ENCODE measurements around the gene RAB20. TPM values are rescaled to one million over a fixed set of nuclear protein-coding genes. Genes with fewer than 3 reads are reported as not detected.

RAB20 gene
- total and polyA plus RNA-seq, 4 donors = 9.8 to 36.9 (median 25.2) TPM

DNA sequence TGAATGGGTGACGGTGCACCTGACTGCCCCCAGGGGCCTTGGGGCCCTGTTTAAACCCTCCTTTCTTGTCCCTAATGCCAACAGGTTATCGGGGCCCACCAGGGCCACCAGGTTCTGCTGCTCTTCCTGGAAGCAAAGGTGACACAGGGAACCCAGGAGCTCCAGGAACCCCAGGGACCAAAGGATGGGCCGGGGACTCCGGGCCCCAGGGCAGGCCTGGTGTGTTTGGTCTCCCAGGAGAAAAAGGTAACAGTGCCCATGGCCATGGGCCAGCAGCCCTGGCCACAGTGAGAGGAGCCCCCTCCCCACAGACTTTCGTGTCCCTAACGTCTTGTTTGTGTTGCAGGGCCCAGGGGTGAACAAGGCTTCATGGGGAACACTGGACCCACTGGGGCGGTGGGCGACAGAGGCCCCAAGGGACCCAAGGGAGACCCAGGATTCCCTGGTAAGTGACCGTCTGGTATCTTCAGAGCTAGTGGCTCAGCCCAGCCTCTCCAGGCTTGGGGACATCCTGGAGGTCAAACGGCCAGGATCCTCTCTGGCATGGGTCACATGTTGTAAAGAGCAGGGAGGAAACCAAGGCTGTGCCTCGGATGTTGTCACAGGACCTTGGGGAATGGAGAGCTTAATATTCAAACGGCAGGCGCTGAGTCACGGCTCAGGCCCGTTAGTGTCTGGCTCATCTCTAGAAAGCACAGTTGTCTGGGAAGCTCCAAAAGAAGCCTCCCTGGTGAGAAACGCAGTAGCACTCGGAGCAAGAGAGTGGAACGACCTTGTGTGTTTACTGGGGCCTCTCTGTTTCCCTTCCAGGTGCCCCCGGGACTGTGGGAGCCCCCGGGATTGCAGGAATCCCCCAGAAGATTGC, 58.3 kb downstream of the RAB20 start (continued):
- TF ChIP-seq, protein P1, sequence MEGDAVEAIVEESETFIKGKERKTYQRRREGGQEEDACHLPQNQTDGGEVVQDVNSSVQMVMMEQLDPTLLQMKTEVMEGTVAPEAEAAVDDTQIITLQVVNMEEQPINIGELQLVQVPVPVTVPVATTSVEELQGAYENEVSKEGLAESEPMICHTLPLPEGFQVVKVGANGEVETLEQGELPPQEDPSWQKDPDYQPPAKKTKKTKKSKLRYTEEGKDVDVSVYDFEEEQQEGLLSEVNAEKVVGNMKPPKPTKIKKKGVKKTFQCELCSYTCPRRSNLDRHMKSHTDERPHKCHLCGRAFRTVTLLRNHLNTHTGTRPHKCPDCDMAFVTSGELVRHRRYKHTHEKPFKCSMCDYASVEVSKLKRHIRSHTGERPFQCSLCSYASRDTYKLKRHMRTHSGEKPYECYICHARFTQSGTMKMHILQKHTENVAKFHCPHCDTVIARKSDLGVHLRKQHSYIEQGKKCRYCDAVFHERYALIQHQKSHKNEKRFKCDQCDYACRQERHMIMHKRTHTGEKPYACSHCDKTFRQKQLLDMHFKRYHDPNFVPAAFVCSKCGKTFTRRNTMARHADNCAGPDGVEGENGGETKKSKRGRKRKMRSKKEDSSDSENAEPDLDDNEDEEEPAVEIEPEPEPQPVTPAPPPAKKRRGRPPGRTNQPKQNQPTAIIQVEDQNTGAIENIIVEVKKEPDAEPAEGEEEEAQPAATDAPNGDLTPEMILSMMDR (IDR thresholded peaks at IDR 0.05; ENCODE audit: low read depth, low read length, missing input control) = no peak
- no peak for TF ChIP-seq TAF1 (conservative IDR thresholded peaks at IDR 0.05)
- TF ChIP-seq HNF4G (IDR thresholded peaks at IDR 0.05) = no peak
- no peak for TF ChIP-seq SP1 (IDR thresholded peaks at IDR 0.05)
- TF ChIP-seq GABPA (IDR thresholded peaks at IDR 0.05 in 1 of 2, conservative IDR thresholded peaks at IDR 0.05 in 1 of 2) = no peak
- TF ChIP-seq FOXA1 (IDR thresholded peaks at IDR 0.05) = no peak

DNA sequence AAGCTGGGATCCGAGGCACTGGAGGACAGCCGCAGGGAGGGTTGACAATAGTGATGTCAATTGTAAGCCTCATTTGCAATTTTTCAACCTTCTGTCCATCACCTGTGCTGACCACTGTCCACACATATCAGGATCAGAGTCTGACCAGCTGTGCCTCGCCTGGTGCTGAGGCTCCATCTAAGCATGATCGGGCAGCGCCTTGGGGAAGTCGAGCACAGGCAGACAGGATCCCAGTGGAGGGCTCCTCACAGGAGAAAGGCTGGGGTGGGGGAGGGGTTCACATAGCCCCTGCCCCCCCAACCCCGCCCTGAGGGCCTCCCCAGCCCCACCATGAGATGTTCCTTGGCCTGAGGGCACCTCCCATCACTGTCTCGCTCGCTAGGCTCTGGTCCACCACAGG, 60.3 kb downstream of the RAB20 start:
- Histone ChIP-seq H3K4me3 (ENCODE audit: low read depth in 1 of 3, low read length in 3 of 3) (no peak overlapping the region), H3K27ac (ENCODE audit: low read depth in 1 of 2, low read length in 2 of 2) (no peak overlapping the region), H3K36me3 (ENCODE audit: control insufficient read depth in 4 of 4, insufficient read depth in 3 of 4, low read depth in 1 of 4, low read length in 3 of 4) (no peaks in the 10 kb centered on the region), H3K27me3 (ENCODE audit: control insufficient read depth in 4 of 4, insufficient read depth in 4 of 4, low read length in 3 of 4) (no peaks in the 10 kb centered on the region), H3K9ac (ENCODE audit: low read depth in 1 of 2, low read length in 2 of 2) (no peak overlapping the region), H3K9me3 (ENCODE audit: control insufficient read depth in 4 of 4, low read length in 3 of 4) (peaks cover 0 to 3% (median 0%) of the 10 kb centered on the region in 4 donors), H3K4me1 (ENCODE audit: control insufficient read depth in 4 of 4, insufficient read depth in 4 of 4, low read length in 3 of 4) (peaks cover 3 to 12% (median 5%) of the 10 kb centered on the region in 4 donors)
- DNase-seq (ENCODE audit: low spot score) = no peak
- 90% methylated on average over 9 of the region's 9 CpGs for WGBS
- no peak for TF ChIP-seq NR2F2 (IDR thresholded peaks at IDR 0.05)
- no peak for TF ChIP-seq FOXA1 (IDR thresholded peaks at IDR 0.05)
- TF ChIP-seq, protein P2, sequence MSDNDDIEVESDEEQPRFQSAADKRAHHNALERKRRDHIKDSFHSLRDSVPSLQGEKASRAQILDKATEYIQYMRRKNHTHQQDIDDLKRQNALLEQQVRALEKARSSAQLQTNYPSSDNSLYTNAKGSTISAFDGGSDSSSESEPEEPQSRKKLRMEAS (IDR thresholded peaks at IDR 0.05) = no peak
- TF ChIP-seq EGR1 (IDR thresholded peaks at IDR 0.05; ENCODE audit: low read depth in 2 of 2) = no peak
- TF ChIP-seq SP1 (IDR thresholded peaks at IDR 0.05) = no peak
- TF ChIP-seq, protein P1 (IDR thresholded peaks at IDR 0.05; ENCODE audit: low read depth, low read length, missing input control) = no peak

DNA sequence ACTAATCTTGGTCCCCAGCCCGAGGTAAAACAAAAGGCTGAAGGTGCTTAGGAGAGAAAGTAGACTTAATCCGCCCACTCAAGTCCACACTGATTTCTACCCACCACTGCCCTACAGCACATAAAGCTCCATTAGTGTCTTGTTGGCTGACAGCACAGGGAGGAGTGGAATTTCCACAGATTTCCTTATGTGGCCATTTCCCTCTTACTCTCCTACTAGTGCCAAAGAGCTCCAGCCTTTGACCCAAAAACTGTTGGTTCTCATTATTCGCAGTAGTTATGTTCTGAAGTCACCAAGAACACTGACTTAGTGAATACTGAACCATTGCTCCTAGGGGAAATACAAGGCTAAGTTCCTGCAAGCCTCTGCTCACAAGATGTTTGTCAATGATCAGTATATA, 61.2 kb downstream of the RAB20 start:
- no peak for TF ChIP-seq FOXA1 (IDR thresholded peaks at IDR 0.05)
- TF ChIP-seq, protein P2 (IDR thresholded peaks at IDR 0.05) = no peak
- no peak for TF ChIP-seq HNF4G (IDR thresholded peaks at IDR 0.05)
- TF ChIP-seq, protein P3, sequence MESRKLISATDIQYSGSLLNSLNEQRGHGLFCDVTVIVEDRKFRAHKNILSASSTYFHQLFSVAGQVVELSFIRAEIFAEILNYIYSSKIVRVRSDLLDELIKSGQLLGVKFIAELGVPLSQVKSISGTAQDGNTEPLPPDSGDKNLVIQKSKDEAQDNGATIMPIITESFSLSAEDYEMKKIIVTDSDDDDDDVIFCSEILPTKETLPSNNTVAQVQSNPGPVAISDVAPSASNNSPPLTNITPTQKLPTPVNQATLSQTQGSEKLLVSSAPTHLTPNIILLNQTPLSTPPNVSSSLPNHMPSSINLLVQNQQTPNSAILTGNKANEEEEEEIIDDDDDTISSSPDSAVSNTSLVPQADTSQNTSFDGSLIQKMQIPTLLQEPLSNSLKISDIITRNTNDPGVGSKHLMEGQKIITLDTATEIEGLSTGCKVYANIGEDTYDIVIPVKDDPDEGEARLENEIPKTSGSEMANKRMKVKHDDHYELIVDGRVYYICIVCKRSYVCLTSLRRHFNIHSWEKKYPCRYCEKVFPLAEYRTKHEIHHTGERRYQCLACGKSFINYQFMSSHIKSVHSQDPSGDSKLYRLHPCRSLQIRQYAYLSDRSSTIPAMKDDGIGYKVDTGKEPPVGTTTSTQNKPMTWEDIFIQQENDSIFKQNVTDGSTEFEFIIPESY (IDR thresholded peaks at IDR 0.05) = no peak
- TF ChIP-seq EGR1 (IDR thresholded peaks at IDR 0.05; ENCODE audit: low read depth in 2 of 2) = no peak
- TF ChIP-seq, protein P4, sequence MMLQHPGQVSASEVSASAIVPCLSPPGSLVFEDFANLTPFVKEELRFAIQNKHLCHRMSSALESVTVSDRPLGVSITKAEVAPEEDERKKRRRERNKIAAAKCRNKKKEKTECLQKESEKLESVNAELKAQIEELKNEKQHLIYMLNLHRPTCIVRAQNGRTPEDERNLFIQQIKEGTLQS (IDR thresholded peaks at IDR 0.05) = no peak
- Histone ChIP-seq H3K9ac (ENCODE audit: low read depth in 1 of 2, low read length in 2 of 2) (no peak overlapping the region), H3K27ac (ENCODE audit: low read depth in 1 of 2, low read length in 2 of 2) (no peak overlapping the region), H3K9me3 (ENCODE audit: control insufficient read depth in 4 of 4, low read length in 3 of 4) (peaks cover 0 to 3% (median 0%) of the 10 kb centered on the region in 4 donors), H3K4me1 (ENCODE audit: control insufficient read depth in 4 of 4, insufficient read depth in 4 of 4, low read length in 3 of 4) (peaks cover 0 to 8% (median 4%) of the 10 kb centered on the region in 4 donors), H3K36me3 (ENCODE audit: control insufficient read depth in 4 of 4, insufficient read depth in 3 of 4, low read depth in 1 of 4, low read length in 3 of 4) (no peaks in the 10 kb centered on the region), H3K4me3 (ENCODE audit: low read depth in 1 of 3, low read length in 3 of 3) (no peak overlapping the region), H3K27me3 (ENCODE audit: control insufficient read depth in 4 of 4, insufficient read depth in 4 of 4, low read length in 3 of 4) (no peaks in the 10 kb centered on the region)
- WGBS = 85% methylated on average over 3 of the region's 3 CpGs
- DNase-seq (ENCODE audit: low spot score) = no peak

Data from liver (tissue), 9 donors.